ENCODE measurements around the gene CMYA5.
"Not testable (repeated sequence)": the region's sequence is repeated elsewhere in the genome, so short reads cannot be mapped to it uniquely, and the experiment has no call there.

The CMYA5 gene

DNA sequence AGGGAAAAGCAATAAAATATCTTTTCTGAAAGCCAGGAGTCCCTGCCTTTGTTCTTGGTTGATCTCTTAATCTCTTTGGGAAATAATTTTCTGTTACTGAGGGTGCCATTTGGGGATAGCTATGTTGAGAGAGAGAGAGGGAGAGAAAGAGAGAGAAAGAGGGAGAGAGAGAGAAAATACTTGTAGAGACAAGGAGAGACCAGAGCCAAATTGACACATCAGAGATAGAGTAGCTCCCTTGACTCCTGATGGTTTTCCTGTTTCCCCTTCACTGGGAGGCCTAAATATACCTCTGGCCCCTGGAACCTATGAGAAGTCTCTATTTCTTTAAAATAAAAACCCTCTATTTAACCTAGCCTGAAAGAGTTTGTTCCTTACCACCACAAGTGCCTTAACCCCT is 14.9 kb downstream of the CMYA5 start:
- no peak for DNase-seq

DNA sequence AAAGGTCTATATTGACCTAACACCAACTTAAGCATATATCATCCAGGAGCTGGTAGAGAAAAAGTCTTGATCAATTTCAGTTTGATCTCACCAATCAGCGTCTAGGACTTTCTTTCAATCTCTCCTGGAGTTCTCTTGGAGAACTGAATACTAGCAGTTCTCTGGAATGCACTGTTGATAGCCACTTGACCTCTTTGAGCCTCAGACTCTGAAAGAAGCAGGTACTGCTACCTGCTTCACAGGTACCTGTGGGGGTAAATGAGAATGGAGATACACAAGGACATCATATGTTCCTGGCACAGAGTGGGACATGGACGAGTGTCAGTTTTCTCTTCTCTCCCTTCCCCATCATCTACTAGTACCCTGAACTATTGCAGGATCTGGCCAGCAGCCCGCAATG is 16.0 kb downstream of the CMYA5 start:
- no peak for DNase-seq

DNA sequence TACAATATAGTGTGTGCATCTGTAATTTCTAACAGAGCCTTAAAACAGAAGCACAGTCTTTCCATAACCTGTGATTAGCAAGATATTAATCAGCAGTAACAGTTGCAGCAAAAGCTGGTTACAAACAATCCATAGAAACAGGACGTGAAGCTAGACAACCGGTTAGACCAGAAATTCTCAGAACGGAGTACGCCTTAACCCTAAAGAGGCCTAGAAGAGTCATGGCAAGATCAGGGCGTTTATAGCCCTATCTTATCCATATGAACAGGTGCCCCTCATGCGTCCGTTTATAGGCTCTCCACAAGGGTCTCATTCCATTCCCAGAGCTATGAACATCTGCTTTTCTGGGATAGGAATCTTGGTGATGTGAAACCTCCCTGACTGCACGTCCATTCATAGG is 16.7 kb downstream of the CMYA5 start:
- DNase-seq, result not testable (repeated sequence)

DNA sequence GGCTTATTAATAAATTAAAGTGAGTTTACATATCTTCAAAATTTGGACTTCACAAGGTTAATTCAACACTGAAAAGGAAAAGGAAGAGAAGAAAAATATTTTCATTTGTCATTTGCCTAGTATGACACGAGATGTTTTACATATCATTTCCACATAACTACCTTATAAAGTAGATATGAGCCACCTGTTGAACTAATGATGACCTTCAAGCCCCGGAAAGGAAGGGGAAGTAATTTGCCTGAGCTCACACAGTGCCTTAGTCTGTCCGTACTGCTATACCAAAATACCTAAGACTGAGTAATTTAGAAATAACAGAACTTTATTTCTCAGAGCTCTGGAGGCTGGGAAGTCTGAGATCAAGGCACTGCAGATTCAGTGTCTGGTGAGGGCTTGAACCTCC is 17.9 kb downstream of the CMYA5 start:
- DNase-seq, result no peak

DNA sequence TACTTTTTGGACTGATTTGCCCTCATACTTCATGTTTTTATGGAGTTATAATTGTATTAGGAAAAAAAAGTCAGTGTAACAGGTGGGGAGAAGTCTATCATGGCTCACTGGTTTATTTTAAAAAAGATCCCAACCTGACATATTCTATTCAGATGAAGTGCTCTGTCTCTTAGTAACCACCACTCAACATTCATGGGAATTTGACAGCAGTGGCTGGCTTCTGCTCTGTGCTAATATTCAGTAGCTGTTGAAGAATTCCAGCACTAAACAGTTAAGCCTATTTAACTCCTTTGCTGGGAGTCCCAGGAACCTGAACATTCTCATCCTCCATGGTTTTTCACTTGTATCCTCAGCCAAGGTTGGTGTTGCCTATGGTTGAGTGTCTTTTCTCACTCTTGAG is 23.1 kb downstream of the CMYA5 start:
- no peak for DNase-seq

DNA sequence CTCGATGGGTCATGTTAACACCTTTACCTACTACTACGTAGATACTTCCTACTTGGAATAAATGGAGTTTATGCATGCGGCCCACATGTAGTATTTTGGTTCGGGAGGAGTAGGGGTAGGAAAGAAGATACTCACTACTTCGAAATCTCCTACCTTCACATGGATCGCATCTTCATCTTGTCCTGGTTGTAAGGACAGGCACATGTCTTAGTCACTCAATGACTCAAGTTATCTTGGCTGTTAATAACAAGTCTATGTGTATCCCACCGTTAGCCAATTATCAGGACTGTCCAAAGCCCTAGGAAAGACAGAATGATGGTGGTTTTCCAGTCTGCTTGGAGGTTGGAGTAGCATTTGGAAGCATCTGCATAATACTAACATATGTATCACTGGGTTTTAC is 24.1 kb downstream of the CMYA5 start:
- DNase-seq, result no peak

DNA sequence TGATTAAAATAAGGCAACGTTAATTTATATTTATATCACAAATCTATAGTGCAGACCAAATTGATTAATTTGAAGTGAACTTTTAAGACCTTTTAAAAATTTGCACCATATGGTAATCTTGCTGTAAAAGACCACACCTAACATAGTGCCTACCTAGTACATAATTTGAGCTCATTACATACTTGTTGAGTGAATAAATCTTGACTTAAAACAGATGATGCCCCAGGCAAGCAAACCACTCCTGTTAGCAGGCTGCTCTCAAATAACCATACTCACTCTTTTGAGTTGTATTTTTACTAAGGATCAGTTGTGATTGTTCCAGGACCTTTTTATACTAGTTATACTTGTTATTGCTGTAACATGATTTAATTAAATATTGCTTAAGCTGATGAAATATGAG is 27.2 kb downstream of the CMYA5 start:
- DNase-seq, result no peak

DNA sequence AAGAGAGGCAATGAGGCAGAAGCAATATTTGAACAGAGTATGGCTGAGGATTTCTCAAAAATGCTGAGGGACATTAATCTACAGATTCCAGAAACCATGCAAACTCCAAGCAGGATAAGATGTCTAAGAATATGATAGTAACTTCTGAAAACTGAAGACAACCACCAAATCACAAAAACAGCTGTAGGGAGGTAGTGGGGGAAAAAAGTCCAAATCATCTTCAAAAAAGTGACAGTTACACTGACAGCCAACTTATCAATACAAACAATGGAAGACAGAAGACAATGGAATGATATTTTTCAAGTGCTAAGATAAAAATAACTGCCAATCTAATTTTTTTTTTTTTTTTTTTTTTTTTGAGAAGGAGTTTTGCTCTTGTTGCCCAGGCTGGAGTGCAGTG is 30.5 kb downstream of the CMYA5 start:
- DNase-seq, result no peak

DNA sequence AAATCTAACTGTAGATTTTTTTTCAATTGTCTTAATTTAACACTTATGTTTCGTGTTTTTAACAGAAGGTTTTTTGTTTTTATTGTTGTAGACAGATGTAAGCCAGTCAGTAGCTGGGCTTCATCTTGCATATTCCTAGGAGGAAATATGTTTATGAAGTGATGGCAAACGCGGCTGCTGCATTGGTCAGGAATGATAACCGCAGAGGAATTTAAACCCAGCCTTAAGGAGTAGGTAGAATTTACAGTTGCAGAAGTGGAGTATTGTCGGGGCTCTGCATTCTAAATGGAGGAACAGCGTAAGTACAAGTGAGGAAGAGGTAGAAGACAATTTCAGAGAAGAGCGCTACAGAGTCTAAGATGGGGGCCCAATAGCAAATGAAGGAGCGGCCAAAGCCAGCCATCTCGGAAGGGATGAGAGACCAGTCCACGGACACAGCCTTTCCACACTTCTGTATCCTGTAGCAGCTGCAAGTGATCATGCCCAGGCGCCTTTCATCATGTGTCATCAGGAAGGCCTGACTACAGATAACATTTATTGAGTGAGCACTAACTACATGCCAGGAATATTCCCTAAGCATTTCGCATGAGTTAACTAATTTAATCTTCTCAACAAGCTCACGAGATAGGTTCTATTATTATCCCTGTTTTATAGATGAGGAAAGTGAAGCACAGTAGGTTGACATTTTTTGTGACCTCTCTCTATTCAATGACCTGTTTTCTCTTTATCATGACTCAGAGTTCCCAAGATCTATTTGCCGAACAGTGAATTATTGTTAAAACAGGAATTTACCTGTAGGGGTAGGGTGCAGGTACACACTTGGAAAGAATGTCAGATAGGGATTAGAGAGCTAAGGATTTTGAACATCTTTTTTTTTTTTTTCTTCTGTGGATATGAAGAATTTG is 38.1 kb downstream of the CMYA5 start:
- DNase-seq, result no peak

DNA sequence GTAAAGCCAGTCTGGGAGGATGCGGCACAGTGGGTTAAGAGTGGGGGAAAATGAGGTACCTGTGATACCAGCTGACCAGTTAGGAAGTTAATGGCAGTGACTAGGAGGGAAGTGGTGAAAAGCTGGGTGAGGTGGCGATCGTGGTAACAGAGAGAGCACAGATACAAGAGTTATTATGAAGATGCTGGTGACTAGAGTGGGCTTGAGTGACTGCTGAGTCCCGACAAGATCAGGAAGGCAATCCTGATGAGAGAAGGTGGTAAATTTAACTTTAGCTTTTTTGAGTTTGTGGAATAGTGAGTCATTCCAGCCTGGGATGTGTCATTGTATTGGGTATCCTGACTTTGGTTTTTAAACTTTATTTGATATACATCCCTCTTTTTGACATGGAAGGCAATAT is 38.8 kb downstream of the CMYA5 start:
- DNase-seq, result no peak

DNA sequence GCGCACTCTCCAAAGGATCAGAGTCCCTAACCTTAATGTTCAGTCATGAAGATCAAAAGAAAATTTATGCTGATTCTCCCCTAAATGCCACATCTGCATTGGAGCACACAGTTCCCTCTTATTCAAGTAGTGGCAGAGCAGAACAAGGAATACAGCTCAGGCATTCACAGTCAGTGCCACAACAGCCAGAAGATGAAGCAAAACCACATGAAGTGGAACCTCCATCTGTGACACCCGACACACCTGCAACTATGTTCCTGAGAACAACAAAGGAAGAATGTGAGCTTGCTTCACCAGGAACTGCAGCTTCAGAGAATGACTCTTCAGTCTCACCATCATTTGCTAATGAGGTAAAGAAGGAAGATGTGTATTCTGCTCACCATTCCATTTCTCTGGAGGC is 40.0 kb downstream of the CMYA5 start:
- no peak for DNase-seq

DNA sequence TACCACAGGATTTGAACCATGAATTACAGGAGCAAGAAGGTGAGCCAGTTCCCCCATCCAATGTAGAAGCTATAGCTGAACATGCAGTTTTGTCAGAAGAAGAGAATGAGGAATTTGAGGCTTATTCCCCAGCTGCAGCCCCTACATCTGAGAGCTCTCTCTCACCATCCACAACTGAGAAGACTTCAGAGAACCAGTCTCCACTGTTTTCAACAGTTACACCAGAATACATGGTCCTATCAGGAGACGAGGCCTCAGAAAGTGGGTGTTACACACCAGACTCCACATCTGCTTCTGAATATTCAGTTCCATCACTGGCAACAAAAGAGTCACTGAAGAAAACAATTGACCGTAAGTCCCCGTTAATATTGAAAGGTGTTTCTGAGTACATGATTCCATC is 40.9 kb downstream of the CMYA5 start:
- DNase-seq, result no peak

DNA sequence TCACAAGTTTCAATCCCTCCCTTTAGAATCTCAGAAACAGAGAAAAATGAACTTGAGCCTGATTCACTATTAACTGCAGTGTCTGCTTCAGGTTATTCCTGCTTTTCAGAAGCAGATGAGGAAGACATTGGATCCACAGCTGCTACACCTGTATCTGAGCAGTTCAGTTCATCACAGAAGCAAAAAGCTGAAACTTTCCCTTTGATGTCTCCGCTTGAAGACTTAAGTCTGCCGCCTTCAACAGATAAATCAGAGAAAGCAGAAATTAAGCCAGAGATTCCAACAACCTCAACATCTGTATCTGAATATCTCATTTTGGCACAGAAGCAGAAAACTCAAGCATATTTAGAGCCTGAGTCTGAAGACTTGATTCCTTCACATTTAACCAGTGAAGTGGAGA is 42.1 kb downstream of the CMYA5 start:
- DNase-seq, result no peak

DNA sequence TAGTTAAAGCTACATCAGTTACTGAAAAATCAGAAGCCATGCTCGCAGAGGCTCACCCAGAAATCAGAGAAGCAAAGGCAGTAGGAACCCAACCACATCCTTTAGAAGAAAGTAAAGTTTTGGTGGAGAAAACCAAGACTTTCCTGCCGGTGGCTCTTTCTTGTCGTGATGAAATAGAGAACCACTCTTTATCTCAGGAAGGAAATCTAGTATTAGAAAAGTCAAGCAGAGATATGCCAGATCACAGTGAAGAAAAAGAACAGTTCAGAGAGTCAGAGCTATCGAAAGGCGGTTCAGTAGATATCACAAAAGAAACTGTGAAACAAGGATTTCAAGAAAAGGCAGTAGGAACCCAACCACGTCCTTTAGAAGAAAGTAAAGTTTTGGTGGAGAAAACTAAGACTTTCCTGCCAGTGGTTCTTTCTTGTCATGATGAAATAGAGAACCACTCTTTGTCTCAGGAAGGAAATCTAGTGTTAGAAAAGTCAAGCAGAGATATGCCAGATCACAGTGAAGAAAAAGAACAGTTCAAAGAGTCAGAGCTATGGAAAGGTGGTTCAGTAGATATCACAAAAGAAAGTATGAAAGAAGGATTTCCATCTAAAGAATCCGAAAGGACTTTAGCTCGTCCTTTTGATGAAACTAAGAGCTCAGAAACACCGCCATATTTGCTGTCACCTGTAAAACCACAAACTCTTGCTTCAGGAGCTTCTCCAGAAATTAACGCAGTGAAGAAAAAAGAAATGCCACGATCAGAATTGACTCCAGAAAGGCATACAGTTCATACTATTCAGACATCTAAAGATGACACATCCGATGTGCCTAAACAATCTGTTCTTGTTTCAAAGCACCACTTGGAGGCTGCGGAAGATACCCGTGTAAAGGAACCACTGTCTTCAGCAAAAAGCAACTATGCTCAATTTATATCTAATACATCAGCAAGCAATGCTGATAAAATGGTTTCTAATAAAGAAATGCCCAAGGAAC is 47.2 kb downstream of the CMYA5 start:
- no peak for DNase-seq

DNA sequence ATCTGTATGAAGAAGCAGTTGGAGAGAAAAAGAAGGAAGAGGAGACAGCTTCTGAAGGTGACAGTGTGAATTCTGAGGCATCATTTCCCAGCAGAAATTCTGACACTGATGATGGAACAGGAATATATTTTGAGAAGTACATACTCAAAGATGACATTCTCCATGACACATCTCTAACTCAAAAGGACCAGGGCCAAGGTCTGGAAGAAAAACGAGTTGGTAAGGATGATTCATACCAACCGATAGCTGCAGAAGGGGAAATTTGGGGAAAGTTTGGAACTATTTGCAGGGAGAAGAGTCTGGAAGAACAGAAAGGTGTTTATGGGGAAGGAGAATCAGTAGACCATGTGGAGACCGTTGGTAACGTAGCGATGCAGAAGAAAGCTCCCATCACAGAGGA is 48.7 kb downstream of the CMYA5 start:
- DNase-seq, result no peak

DNA sequence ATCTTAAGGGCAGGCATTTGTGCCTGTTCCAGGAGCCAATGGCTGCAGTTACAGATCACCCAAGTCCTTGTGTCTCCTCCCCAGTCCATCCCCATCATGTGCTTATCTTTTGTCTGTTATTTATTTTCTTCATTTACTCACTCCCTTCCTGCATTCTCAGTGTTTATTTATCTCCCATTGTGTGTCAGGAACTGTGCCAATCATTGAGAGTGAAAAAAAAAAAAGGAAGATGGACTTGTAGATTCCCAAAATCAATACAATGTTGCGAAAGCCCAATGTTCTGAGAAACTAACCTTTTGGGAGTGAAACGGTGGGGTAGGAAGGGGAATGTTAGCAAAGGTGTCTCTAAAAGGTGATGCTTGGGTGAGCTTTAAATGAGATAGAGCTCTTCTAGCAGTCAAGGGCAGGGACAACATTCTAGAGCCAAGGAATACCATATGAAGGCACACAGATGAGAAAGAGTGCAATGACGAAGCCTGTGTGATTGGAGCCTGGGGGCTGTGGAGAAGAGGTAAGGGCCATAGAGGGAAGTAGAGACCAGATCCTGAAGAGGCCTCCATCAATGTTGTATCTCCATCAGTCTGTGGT is 53.0 kb downstream of the CMYA5 start:
- no peak for DNase-seq

DNA sequence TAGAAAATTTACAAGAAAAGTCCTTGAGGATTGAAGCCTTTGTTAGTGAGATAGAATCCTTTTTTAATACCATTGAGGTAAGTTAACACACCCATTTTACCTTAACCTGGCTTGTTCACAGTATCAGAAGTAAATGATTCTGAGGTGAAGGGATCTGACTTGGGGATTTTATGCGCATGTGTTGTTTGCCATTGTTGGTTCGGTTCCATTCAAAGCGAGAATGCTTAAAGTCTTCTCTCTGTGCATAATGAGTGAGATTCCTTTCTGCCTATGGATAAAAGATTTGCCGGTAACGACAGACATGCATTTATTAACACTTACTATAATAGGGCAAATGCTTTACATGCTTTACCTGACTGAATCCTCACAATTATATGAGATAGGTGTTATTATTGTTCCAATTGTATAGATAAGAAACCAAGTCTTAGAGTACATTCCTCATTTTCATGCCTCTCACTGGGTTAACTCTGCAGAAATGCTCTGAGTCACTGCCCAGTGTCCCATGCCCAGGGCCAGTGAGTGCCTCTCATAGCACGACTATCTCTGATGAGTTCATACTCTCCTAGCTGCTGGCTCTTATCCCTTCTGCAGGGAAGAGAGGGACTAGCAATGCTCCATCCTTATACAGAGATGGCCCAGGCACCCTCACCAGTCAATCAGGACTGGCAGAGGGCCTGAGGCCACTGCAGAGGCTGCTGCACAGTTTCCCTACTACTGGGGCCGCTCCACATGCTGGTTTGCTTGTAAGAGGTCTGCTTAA is 54.4 kb downstream of the CMYA5 start:
- DNase-seq, result no peak

DNA sequence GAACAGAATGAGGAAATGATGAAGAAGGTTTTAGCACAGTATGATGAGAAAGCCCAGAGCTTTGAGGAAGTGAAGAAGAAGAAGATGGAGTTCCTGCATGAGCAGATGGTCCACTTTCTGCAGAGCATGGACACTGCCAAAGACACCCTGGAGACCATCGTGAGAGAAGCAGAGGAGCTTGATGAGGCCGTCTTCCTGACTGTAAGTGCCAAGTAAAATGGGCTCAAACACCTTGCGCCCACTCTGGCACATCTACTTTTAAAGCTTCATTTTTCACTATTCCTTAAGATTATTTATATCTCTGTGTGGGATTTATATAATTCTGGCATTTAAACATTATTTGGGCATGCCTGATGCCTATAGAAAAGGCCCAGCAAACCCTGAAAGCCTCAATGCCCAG is 55.6 kb downstream of the CMYA5 start:
- no peak for DNase-seq

DNA sequence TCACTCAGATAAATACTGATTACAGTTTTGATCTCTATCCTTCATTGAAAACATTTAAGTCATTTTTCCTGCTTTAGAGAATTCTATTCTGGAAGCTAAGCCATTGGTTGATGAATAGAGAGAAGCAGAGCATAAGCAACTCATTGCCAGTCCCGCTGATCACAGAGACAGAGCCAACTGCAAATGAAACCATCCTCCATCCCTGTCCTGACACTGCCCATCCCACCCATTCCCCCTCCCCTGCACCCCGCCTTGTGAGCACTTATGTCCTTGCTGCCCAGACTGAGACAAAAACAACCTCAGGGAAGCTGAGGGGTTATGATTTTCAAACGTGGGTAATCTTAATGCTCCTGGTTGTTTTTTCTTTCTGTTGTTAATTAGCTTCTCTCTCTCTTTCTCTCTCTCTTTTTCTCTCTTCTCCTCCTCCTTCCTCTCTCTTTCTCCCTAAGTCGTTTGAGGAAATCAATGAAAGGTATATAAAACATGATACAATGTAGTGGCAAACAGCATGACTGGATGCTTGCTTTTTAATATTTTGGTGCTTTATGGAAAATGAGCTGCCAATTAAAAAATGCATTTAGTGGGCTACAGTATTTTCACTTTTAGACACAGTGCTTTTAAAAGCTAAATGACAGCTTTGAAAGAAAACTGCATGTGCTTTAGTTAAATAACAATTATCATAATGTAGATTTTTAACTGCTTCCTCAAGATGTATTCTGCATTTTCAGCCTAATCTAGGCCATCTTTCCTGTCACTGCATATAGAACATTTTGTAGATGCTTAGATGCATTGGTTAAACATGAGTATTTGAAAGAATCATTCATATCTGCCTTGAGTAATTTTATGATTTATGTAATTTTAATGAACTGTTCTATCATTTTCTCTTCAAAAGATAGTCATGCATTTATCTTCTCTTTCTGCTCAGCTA is 57.3 kb downstream of the CMYA5 start:
- DNase-seq, result no peak

DNA sequence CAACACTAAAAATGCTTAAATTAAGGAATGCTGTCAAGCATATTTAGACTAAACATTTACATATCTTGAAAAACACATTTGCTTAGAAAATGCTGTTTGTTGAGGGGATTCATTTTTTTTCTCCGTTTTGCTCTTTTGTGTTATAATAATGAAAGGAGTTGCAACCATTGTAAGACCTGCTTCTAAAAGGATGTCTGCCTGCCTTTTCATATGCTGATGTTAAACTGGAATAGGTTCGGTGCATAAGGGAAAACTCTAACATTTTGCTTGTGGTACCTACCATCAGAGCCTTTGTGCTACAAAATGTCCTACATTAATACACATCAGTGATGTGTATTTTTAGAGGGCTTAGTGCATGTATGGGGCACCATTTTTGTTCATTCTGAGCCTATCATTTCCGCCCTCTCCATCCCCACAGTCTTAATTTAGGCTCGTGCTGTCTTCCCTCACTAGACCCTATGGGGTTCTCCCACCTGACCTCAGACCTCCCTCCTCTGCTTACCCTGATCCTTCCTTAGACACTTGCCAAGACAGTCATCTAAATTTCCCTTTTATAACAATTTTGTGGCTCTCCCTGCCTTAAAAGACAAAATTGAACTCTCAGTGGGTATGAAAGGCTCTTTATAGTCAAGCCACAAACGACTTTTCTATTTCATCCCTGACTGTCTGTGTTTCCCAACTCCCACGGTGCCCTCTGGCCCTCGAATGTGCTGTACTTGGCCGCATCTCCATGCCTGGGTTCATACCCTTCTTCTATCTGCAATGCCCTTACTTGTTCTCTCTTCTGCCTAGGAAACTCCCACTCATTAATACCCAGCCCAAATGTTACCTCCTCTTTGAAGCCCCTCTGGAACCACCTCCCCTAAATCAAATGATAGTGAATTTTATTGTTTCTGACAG is 61.2 kb downstream of the CMYA5 start:
- DNase-seq, result no peak

DNA sequence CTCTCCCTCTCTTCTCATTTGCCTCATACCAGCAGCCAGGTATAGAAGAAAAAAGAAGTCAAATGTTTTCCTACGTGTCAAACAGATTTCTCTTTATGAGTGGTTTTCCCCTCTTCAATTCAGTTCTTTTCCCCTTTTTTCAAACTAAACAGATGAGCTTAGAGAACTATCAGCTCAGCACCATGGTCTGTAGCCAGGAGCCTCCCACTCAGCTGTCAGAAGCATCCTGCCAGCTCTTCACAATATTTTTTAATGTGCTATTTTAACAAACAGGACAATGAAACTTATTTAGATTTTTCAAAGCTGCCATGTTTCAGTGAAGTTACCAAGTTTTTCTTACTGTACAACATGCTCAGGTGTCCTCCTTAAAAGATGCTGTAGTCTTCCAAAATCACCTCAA is 63.5 kb downstream of the CMYA5 start:
- no peak for DNase-seq
